K562 (cell line): Measurements from ENCODE around the gene CERS5. TPM values are rescaled to one million over a fixed set of nuclear protein-coding genes. Genes with fewer than 3 reads are reported as not detected.

Experiments used
- HEY1 ChIP-seq: fragments of 250-450 bp; sonication (Bioruptor Pico); IDR thresholded peaks from 2 replicates; pipeline ENCODE4 v1.5.0; 2020; ENCODE audit warnings: mild to moderate bottlenecking, moderate library complexity, borderline replicate concordance
- MTA2 ChIP-seq: fragments of 450-650 bp; IDR thresholded peaks from 2 replicates; pipeline ENCODE4 v1.6.1; 2016; ENCODE audit warnings: low read depth
- POLR2AphosphoS2 ChIP-seq: IDR thresholded peaks from 2 replicates; pipeline ENCODE4 v1.6.1; 2012; ENCODE audit warnings: low read length, improper control_type of control experiment
- POLR2H ChIP-seq: IDR thresholded peaks from 2 replicates; pipeline ENCODE4 v1.6.1; 2016; ENCODE audit warnings: missing genetic modification characterization, low read depth, mild to moderate bottlenecking, control low read depth, missing compliant biosample characterization, moderate library complexity
- polyA plus RNA-seq, 8 experiments: library from polyadenylated mRNA; depleted of rRNA in 4 of 8; stranded (reverse) in 5 of 8; unstranded in 3 of 8; fragments of >200 nt; fragmentation: Nextera tagmentation in 2 of 8; fragmentation: Illumina TruSeq in 1 of 8; extraction: Ambion mirVana in 2 of 8; extraction: Trizol in 1 of 8; gene quantifications; 2 replicates each; pipeline versions ENCODE4 v1.2.1 to v1.2.3, GENCODE V29; 2011 to 2014; ENCODE audit warnings: inconsistent platforms in 1 of 8, missing spikeins in 1 of 8
- total RNA-seq, 7 experiments: library from RNA; depleted of rRNA in 6 of 7; stranded (reverse); fragments of >200 nt in 6 of 7; fragmentation: Illumina TruSeq in 2 of 7; extraction: Trizol in 2 of 7; gene quantifications; 2 replicates each; pipeline versions ENCODE4 v1.2.1 to v1.2.3, GENCODE V29; 2011 to 2021; ENCODE audit warnings: low replicate concordance in 1 of 7
- TF ChIP-seq, protein P1 (sequence below): fragments of 200-600 bp; sonication (generic); IDR thresholded peaks from one replicate; pipeline ENCODE4 v1.6.1; 2012; ENCODE audit warnings: mild to moderate bottlenecking, low read depth, low read length, inconsistent platforms
- TF ChIP-seq, protein P2 (sequence below): fragments of 450-650 bp; IDR thresholded peaks from 2 replicates; pipeline ENCODE4 v1.6.1; 2018; ENCODE audit not compliant: partially characterized antibody
- TF ChIP-seq, protein P3 (sequence below): fragments of 450-650 bp; formaldehyde crosslinking; IDR thresholded peaks from 2 replicates; pipeline ENCODE4 v1.4.0; 2020; ENCODE audit warnings: mild to moderate bottlenecking
- TF ChIP-seq, protein P4 (sequence below): fragments of 250-450 bp; sonication (Bioruptor Pico); IDR thresholded peaks from 2 replicates; pipeline ENCODE4 v1.8.0; 2022; ENCODE audit warnings: moderate library complexity, mild to moderate bottlenecking, inconsistent platforms

The CERS5 gene
- total and polyA plus RNA-seq, 9 of the 15 experiments (the other 6 are each of a cell fraction or from before 2014, with no cell fraction given) = 6.1 to 47.5 (median 17.8) TPM

DNA sequence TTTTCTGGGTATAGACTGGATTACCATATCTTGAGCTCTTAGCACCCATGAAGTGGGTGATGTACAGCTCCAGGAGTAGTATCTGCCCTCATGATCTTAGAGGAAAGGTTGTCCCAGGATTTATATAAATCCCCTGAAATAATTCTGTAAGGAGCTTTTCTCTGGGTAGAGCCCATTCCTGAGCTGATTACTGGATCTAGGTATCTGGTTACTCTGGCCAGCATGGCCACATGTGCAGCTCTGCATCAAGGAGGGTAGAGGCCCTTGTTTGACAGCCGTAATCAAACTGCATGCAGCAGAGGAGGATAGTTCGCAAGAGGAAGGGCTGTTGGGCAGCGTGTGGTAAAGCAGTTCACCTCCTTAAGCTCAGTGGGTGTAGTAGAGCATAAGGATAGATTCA is 46.6 kb downstream of the CERS5 start (continued):
- TF ChIP-seq, protein P1, sequence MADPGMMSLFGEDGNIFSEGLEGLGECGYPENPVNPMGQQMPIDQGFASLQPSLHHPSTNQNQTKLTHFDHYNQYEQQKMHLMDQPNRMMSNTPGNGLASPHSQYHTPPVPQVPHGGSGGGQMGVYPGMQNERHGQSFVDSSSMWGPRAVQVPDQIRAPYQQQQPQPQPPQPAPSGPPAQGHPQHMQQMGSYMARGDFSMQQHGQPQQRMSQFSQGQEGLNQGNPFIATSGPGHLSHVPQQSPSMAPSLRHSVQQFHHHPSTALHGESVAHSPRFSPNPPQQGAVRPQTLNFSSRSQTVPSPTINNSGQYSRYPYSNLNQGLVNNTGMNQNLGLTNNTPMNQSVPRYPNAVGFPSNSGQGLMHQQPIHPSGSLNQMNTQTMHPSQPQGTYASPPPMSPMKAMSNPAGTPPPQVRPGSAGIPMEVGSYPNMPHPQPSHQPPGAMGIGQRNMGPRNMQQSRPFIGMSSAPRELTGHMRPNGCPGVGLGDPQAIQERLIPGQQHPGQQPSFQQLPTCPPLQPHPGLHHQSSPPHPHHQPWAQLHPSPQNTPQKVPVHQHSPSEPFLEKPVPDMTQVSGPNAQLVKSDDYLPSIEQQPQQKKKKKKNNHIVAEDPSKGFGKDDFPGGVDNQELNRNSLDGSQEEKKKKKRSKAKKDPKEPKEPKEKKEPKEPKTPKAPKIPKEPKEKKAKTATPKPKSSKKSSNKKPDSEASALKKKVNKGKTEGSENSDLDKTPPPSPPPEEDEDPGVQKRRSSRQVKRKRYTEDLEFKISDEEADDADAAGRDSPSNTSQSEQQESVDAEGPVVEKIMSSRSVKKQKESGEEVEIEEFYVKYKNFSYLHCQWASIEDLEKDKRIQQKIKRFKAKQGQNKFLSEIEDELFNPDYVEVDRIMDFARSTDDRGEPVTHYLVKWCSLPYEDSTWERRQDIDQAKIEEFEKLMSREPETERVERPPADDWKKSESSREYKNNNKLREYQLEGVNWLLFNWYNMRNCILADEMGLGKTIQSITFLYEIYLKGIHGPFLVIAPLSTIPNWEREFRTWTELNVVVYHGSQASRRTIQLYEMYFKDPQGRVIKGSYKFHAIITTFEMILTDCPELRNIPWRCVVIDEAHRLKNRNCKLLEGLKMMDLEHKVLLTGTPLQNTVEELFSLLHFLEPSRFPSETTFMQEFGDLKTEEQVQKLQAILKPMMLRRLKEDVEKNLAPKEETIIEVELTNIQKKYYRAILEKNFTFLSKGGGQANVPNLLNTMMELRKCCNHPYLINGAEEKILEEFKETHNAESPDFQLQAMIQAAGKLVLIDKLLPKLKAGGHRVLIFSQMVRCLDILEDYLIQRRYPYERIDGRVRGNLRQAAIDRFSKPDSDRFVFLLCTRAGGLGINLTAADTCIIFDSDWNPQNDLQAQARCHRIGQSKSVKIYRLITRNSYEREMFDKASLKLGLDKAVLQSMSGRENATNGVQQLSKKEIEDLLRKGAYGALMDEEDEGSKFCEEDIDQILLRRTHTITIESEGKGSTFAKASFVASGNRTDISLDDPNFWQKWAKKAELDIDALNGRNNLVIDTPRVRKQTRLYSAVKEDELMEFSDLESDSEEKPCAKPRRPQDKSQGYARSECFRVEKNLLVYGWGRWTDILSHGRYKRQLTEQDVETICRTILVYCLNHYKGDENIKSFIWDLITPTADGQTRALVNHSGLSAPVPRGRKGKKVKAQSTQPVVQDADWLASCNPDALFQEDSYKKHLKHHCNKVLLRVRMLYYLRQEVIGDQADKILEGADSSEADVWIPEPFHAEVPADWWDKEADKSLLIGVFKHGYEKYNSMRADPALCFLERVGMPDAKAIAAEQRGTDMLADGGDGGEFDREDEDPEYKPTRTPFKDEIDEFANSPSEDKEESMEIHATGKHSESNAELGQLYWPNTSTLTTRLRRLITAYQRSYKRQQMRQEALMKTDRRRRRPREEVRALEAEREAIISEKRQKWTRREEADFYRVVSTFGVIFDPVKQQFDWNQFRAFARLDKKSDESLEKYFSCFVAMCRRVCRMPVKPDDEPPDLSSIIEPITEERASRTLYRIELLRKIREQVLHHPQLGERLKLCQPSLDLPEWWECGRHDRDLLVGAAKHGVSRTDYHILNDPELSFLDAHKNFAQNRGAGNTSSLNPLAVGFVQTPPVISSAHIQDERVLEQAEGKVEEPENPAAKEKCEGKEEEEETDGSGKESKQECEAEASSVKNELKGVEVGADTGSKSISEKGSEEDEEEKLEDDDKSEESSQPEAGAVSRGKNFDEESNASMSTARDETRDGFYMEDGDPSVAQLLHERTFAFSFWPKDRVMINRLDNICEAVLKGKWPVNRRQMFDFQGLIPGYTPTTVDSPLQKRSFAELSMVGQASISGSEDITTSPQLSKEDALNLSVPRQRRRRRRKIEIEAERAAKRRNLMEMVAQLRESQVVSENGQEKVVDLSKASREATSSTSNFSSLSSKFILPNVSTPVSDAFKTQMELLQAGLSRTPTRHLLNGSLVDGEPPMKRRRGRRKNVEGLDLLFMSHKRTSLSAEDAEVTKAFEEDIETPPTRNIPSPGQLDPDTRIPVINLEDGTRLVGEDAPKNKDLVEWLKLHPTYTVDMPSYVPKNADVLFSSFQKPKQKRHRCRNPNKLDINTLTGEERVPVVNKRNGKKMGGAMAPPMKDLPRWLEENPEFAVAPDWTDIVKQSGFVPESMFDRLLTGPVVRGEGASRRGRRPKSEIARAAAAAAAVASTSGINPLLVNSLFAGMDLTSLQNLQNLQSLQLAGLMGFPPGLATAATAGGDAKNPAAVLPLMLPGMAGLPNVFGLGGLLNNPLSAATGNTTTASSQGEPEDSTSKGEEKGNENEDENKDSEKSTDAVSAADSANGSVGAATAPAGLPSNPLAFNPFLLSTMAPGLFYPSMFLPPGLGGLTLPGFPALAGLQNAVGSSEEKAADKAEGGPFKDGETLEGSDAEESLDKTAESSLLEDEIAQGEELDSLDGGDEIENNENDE = no peak
- TF ChIP-seq, protein P2, sequence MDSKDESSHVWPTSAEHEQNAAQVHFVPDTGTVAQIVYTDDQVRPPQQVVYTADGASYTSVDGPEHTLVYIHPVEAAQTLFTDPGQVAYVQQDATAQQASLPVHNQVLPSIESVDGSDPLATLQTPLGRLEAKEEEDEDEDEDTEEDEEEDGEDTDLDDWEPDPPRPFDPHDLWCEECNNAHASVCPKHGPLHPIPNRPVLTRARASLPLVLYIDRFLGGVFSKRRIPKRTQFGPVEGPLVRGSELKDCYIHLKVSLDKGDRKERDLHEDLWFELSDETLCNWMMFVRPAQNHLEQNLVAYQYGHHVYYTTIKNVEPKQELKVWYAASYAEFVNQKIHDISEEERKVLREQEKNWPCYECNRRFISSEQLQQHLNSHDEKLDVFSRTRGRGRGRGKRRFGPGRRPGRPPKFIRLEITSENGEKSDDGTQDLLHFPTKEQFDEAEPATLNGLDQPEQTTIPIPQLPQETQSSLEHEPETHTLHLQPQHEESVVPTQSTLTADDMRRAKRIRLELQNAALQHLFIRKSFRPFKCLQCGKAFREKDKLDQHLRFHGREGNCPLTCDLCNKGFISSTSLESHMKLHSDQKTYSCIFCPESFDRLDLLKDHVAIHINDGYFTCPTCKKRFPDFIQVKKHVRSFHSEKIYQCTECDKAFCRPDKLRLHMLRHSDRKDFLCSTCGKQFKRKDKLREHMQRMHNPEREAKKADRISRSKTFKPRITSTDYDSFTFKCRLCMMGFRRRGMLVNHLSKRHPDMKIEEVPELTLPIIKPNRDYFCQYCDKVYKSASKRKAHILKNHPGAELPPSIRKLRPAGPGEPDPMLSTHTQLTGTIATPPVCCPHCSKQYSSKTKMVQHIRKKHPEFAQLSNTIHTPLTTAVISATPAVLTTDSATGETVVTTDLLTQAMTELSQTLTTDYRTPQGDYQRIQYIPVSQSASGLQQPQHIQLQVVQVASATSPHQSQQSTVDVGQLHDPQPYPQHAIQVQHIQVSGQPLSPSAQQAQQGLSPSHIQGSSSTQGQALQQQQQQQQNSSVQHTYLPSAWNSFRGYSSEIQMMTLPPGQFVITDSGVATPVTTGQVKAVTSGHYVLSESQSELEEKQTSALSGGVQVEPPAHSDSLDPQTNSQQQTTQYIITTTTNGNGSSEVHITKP = no peak
- no peak for TF ChIP-seq POLR2AphosphoS2
- TF ChIP-seq, protein P3, sequence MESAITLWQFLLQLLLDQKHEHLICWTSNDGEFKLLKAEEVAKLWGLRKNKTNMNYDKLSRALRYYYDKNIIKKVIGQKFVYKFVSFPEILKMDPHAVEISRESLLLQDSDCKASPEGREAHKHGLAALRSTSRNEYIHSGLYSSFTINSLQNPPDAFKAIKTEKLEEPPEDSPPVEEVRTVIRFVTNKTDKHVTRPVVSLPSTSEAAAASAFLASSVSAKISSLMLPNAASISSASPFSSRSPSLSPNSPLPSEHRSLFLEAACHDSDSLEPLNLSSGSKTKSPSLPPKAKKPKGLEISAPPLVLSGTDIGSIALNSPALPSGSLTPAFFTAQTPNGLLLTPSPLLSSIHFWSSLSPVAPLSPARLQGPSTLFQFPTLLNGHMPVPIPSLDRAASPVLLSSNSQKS (CRISPR knock-in tag) = no peak
- no peak for TF ChIP-seq HEY1 (CRISPR knock-in tag)
- TF ChIP-seq MTA2 = no peak
- TF ChIP-seq, protein P4, sequence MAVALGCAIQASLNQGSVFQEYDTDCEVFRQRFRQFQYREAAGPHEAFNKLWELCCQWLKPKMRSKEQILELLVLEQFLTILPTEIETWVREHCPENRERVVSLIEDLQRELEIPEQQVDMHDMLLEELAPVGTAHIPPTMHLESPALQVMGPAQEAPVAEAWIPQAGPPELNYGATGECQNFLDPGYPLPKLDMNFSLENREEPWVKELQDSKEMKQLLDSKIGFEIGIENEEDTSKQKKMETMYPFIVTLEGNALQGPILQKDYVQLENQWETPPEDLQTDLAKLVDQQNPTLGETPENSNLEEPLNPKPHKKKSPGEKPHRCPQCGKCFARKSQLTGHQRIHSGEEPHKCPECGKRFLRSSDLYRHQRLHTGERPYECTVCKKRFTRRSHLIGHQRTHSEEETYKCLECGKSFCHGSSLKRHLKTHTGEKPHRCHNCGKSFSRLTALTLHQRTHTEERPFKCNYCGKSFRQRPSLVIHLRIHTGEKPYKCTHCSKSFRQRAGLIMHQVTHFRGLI (CRISPR knock-in tag) = no peak
- no peak for TF ChIP-seq POLR2H (tag)
